Hepatic stellate cell (primary cell): ENCODE results near the gene RABEPK.
A peak's percentile ranks its signal among the peaks of the same experiment; 100 is the strongest.
"Not testable (repeated sequence)": the region's sequence is repeated elsewhere in the genome, so short reads cannot be mapped to it uniquely, and the experiment has no call there.

Experiments
- DNase-seq: peaks from one replicate; pipeline ENCODE4 v3.0.0; 2011; ENCODE audit warnings: low spot score

Gene RABEPK

DNA sequence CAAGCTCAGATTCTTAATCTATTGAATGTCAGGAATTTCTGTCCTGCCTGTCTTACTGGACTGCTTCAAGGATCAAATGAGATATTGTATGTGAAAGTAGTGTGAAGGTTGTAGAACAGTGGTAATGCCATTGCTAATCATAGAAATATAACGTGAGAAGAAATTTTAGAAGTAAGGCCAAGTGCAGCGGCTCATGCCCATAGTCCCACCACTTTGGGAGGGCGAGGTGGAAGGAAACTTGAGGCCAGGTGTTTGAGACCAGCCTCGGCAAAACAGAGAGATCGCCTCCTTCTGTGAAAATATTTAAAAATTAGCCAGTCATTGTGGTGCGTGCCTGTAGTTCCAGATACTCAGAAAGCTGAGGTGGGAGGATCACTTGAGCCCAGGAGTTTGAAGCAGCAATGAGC, 45.9 kb downstream of the RABEPK start:
- DNase-seq, result no peak

GRCh38 chr9:125254231-125254630, 53.9 kb downstream of the RABEPK start:
- no peak for DNase-seq

GRCh38 chr9:125255781-125256391, 55.5 kb downstream of the RABEPK start:
- DNase-seq, result no peak

DNA sequence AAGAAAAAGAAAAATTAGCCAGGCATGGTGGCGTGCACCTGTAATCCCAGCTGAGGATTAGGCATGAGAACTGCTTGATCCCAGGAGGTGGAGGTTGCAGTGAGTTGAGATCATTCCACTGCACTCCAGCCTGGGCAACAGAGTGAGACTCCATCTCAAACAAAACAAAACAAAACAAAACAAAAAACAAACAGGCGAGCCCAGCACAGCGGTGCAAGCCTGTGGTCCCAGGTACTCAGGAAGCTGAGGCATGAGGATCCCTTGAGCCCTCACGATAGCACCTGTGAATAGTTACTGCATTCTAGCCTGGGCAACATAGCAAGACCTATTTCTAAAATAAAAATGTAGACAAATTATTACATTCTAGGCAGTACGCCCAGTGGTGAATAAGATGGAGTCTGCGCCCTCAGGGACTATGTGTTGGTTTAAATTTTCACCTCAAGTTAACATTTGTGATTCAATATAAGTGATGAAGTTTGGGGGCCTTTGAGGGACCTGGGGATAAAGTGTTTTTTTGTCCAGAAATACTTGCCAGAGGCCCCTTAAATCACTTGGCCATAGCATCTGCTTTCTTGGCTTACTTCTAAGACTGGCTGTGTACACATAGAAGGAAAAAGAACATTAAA, 57.9 kb downstream of the RABEPK start:
- no peak for DNase-seq

DNA sequence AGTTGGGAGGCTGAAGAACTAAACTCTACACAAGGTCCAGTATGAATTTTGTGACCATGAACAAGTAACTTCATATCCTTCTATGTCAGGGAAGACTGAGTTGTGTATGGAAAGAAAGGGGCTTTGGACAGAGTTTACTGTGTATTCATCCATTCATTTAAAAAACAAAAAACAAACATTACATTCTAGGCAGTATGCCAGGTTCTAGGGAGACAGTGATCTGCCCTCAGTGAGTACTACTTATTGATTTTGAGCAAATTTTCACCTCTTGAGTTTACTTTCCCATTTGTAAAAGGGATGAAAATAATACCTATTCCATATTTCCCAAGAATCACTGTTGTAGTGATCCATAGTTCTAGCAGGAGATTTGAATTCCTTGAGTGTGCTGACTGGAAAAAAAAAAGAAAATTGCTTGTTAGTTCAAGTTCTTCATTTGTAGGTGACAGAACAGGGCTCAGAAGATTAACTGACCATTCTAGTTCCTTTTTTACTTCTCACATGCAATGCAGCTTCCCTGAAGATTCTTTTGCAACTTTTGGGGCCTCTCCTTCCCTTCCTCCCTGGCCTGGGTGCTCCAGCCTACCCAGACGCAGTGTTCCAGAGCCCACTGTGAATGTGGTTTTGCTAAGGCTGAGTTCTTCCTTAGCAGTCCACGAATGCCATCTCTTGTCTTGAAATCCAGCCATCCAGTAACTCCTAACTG, 58.6 kb downstream of the RABEPK start:
- DNase-seq, result no peak

DNA sequence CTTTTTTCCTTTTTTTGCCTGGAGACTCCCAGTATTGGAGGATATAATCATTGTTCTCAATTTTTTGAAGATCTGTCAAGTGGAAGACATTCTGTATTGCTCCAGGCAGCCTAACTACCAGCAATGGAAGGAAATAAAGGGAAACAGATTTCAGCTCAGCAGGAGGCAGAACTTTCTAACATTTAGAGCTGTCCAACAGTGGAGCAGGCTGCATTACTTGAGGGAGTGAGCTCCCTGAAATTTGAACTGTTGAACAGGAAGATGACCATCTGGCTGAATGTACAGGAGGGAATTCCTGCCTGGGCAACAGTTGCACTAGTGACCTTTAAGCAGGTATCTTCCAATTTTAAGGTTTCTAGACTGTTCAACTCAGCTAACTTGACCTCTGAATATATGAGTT, 60.2 kb downstream of the RABEPK start:
- DNase-seq, result no peak

GRCh38 chr9:125261501-125262293, 61.4 kb downstream of the RABEPK start, which contains the start of gene GAPVD1:
Gene GAPVD1, plus strand, starts transcription at chr9:125261826. Its CDS starts 37,096 bp downstream, at chr9:125298922.
- peak; percentile 98 for DNase-seq

GRCh38 chr9:125262294-125262991, 62.1 kb downstream of the RABEPK start:
- no peak for DNase-seq

DNA sequence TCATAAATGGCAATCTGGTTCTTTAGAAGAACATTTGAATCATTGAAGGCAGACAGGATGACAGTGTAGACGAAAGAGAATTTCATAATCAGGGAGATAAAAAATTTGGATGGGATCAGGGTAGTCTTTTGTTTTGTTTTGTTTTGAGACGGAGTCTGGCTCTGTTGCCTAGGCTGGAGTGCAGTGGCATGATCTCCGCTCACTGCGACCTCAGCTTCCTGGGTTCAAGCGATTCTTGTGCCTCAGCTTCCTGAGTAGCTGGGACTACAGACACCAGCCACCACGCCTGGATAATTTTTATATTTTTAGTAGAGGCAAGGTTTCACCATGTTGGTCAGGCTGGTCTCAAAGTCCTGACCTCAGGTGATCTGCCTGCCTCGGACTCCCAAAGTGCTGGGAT, 63.7 kb downstream of the RABEPK start:
- not testable (repeated sequence) for DNase-seq

GRCh38 chr9:125268394-125269013, 68.2 kb downstream of the RABEPK start:
- DNase-seq, result no peak

DNA sequence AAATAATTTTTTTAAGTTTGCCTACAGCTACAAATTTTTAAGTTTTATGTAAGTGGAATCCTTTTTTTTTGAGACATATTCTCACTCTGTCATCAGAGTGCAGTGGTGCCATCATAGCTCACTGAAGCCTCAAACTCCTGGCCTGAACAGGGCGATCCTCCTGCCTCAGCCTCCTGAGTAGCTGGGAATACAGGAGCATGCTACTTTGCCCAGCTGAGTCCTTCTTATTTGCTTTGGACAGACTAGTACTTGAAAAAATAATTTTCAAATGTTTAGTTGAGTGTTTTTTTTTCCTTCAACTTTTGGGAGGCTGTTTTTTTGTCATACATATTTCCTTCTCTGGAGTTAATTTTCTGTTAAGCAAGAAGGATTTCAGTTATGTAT, 68.7 kb downstream of the RABEPK start:
- no peak for DNase-seq

DNA sequence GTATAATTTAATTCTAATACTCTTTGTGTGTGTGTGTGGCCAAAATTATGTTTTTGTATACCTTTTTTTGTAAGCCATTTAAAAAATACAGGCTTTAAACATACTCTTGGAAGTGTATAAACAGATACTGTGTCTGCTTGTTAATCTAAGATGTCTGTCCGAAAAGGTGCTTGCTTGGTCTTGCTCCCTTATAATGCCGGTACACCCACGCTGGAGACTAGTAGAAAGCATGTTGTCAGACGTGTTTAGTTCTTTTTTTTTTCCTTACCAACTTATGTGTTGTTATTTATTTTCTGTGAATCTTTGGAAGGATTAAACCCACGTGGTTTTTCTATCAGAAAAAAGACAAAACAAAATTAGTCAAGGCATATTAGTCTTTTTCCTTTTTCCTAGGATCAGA, 70.7 kb downstream of the RABEPK start:
- no peak for DNase-seq

DNA sequence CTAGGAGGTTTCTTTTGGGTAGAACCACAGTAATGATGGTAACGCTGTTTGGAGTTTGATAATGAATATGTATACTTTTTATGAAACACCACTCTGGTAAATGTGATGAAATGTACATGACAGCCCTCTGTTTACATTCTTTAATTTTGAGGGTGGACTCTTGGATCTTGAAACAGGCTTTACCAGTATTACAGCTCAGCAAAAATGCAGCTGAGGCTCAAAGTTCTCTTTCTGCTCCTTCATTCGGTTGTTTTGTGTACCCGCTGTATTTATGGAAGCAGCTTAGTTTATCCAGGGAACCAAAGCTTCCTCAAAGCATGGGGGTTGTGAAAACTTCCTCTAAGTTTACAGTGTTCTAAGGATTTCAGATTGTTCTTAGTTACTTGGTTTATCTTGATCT, 72.4 kb downstream of the RABEPK start:
- DNase-seq, result peak; percentile 10

- DNase-seq, result no peak
These were observed 76.4 kb downstream of the RABEPK start for GRCh38 chr9:125276771-125277170.

GRCh38 chr9:125277411-125277810, 77.1 kb downstream of the RABEPK start:
- DNase-seq, result no peak

GRCh38 chr9:125280945-125281344, 80.6 kb downstream of the RABEPK start:
- no peak for DNase-seq
